Neural crest cell (in vitro differentiated cells): ENCODE data around the gene OR12D3. TPM values are rescaled to one million over a fixed set of nuclear protein-coding genes. Genes with fewer than 3 reads are reported as not detected.

Experiments used
- DNase-seq: peaks from one replicate; pipeline ENCODE4 v3.0.0; 2021; ENCODE audit warnings: low read depth, mixed read lengths, low spot score
- H3K27ac Mint-ChIP-seq: one replicate; pipeline ENCODE4 v1.8.0; 2021; ENCODE audit warnings: mild to moderate bottlenecking, mixed read lengths; ENCODE audit not compliant: unreplicated experiment
- H3K27me3 Mint-ChIP-seq: 2 replicates; pipeline ENCODE4 v1.8.0; 2021; ENCODE audit warnings: low read depth, mild to moderate bottlenecking, mixed read lengths
- H3K36me3 Mint-ChIP-seq: 2 replicates; pipeline ENCODE4 v1.8.0; 2021; ENCODE audit warnings: low read depth, mild to moderate bottlenecking, mixed read lengths
- H3K4me1 Mint-ChIP-seq: 2 replicates; pipeline ENCODE4 v1.8.0; 2021; ENCODE audit warnings: mixed read lengths
- H3K4me3 Mint-ChIP-seq: one replicate; pipeline ENCODE4 v1.8.0; 2021; ENCODE audit warnings: mild to moderate bottlenecking, mixed read lengths
- H3K9me3 Mint-ChIP-seq: 2 replicates; pipeline ENCODE4 v1.8.0; 2021; ENCODE audit warnings: mixed read lengths
- CTCF ChIP-seq: fragments of 200-600 bp; sonication (generic); conservative IDR thresholded peaks from 2 replicates; pipeline ENCODE4 v1.5.0; 2021; ENCODE audit warnings: antibody characterized with exemption, mild to moderate bottlenecking
- total RNA-seq: library from RNA; stranded (reverse); gene quantifications from 2 replicates; pipeline ENCODE4 v1.2.1, GENCODE V29; 2021

The OR12D3 gene
- total RNA-seq, 1 donor from 2014 or later = not detected

GRCh38 chr6:29325777-29326176 lies 49.3 kb downstream of the OR12D3 start:
- Mint-ChIP-seq H3K4me1 (no peaks in the 10 kb centered on the region), H3K27me3 (no peaks in the 10 kb centered on the region), H3K27ac (no peak overlapping the region), H3K9me3 (peaks cover under 1% of the 10 kb centered on the region), H3K36me3 (no peaks in the 10 kb centered on the region), H3K4me3 (no peak overlapping the region)
- TF ChIP-seq CTCF = no peak
- DNase-seq = no peak

Other genes starting within 250 kb of the OR12D3 start
- not detected in 2 replicates for gene OR2J2, start 204.4 kb downstream of the OR12D3 start, total RNA-seq
- gene OR14J1, start 73.6 kb downstream of the OR12D3 start, total RNA-seq = not detected in 2 replicates
- not detected in 2 replicates for gene OR5V1, start 6.4 kb downstream of the OR12D3 start, total RNA-seq
- not detected in 2 replicates for gene OR12D2, start 20.3 kb upstream of the OR12D3 start, total RNA-seq
- not detected in 2 replicates for gene OR12D1, start 39.6 kb upstream of the OR12D3 start, total RNA-seq
- gene OR10C1, start 64.0 kb upstream of the OR12D3 start, total RNA-seq = not detected in 2 replicates
- not detected in 2 replicates for gene OR11A1, start 81.8 kb upstream of the OR12D3 start, total RNA-seq
- gene OR2H1, start 81.9 kb upstream of the OR12D3 start, total RNA-seq = not detected in 2 replicates
- not detected in 2 replicates for gene MAS1L, start 112.7 kb upstream of the OR12D3 start, total RNA-seq
- gene UBD, start 184.4 kb upstream of the OR12D3 start, total RNA-seq = not detected in 2 replicates
- gene OR2H2, start 209.8 kb upstream of the OR12D3 start, total RNA-seq = not detected in 2 replicates